Measurements from ENCODE around the gene METTL14.

The METTL14 gene

GRCh38 chr4:118711052-118711451, 25.9 kb downstream of the METTL14 start:
- Histone ChIP-seq H3K9me3 (no peaks in the 10 kb centered on the region), H3K27ac (no peak overlapping the region), H3K4me3 (no peak overlapping the region), H3K9ac (no peak overlapping the region), H3K27me3 (no peaks in the 10 kb centered on the region), H4K20me1 (no peaks in the 10 kb centered on the region; the same call in 1 of the 2 replicates), H3K36me3 (peaks cover 69% of the 10 kb centered on the region), H3K4me2 (no peak overlapping the region), H3K4me1 (no peaks in the 10 kb centered on the region)
- TF ChIP-seq Cebpa-rat (IDR thresholded peaks at IDR 0.05): no peak

- TF ChIP-seq Cebpa-rat (IDR thresholded peaks at IDR 0.05): no peak
- H3K27me3 ChIP-seq: no peaks in the 10 kb centered on the region
- H3K4me2 ChIP-seq: no peak overlapping the region
- H3K4me3 ChIP-seq: no peak overlapping the region
- peaks cover 51% of the 10 kb centered on the region for H3K36me3 ChIP-seq
- no peak overlapping the region for H3K27ac ChIP-seq
- H3K4me1 ChIP-seq: no peaks in the 10 kb centered on the region
- H3K9me3 ChIP-seq: no peaks in the 10 kb centered on the region
- no peaks in the 10 kb centered on the region for H4K20me1 ChIP-seq
- H3K9ac ChIP-seq: no peak overlapping the region
These were observed 27.7 kb downstream of the METTL14 start for GRCh38 chr4:118712872-118713271.

- Histone ChIP-seq H3K4me3 (no peak overlapping the region), H3K36me3 (peaks cover 35% of the 10 kb centered on the region), H3K27me3 (no peaks in the 10 kb centered on the region), H3K9me3 (no peaks in the 10 kb centered on the region), H3K27ac (no peak overlapping the region), H3K4me2 (no peak overlapping the region), H4K20me1 (no peaks in the 10 kb centered on the region), H3K4me1 (no peaks in the 10 kb centered on the region), H3K9ac (no peak overlapping the region)
- TF ChIP-seq Cebpa-rat (IDR thresholded peaks at IDR 0.05): no peak
These were observed 29.5 kb downstream of the METTL14 start for GRCh38 chr4:118714682-118715081.

- Histone ChIP-seq H3K9me3 (no peaks in the 10 kb centered on the region), H4K20me1 (no peaks in the 10 kb centered on the region), H3K27ac (no peak overlapping the region), H3K4me1 (no peaks in the 10 kb centered on the region), H3K36me3 (peaks cover 25% of the 10 kb centered on the region), H3K27me3 (no peaks in the 10 kb centered on the region), H3K9ac (no peak overlapping the region), H3K4me3 (no peak overlapping the region), H3K4me2 (no peak overlapping the region)
- no peak for TF ChIP-seq Cebpa-rat (IDR thresholded peaks at IDR 0.05)
These were observed 31.1 kb downstream of the METTL14 start for GRCh38 chr4:118716304-118716703.

- Histone ChIP-seq H3K4me1 (no peaks in the 10 kb centered on the region), H3K4me3 (no peak overlapping the region), H3K9ac (no peak overlapping the region), H4K20me1 (no peaks in the 10 kb centered on the region), H3K4me2 (no peak overlapping the region), H3K9me3 (no peaks in the 10 kb centered on the region), H3K27me3 (no peaks in the 10 kb centered on the region), H3K36me3 (peaks cover 21% of the 10 kb centered on the region; the same call in 1 of the 2 replicates), H3K27ac (no peak overlapping the region)
- TF ChIP-seq Cebpa-rat (IDR thresholded peaks at IDR 0.05): no peak
These were observed 33.4 kb downstream of the METTL14 start for GRCh38 chr4:118718511-118719170.

GRCh38 chr4:118721752-118722151, 36.6 kb downstream of the METTL14 start:
- no peaks in the 10 kb centered on the region for H4K20me1 ChIP-seq
- no peak overlapping the region for H3K4me2 ChIP-seq
- H3K27me3 ChIP-seq: no peaks in the 10 kb centered on the region
- no peak overlapping the region for H3K27ac ChIP-seq
- TF ChIP-seq Cebpa-rat (IDR thresholded peaks at IDR 0.05): no peak
- H3K4me3 ChIP-seq: no peak overlapping the region
- H3K4me1 ChIP-seq: no peaks in the 10 kb centered on the region
- no peaks in the 10 kb centered on the region for H3K9me3 ChIP-seq
- peaks cover 42% of the 10 kb centered on the region for H3K36me3 ChIP-seq
- H3K9ac ChIP-seq: no peak overlapping the region

- Histone ChIP-seq H3K9me3 (no peaks in the 10 kb centered on the region), H3K9ac (no peak overlapping the region), H3K27ac (no peak overlapping the region), H3K4me1 (no peaks in the 10 kb centered on the region), H3K36me3 (peaks cover 53% of the 10 kb centered on the region), H3K4me3 (no peak overlapping the region), H3K27me3 (no peaks in the 10 kb centered on the region), H3K4me2 (no peak overlapping the region), H4K20me1 (no peaks in the 10 kb centered on the region)
- no peak for TF ChIP-seq Cebpa-rat (IDR thresholded peaks at IDR 0.05)
These were observed 38.2 kb downstream of the METTL14 start for GRCh38 chr4:118723369-118723768.

- no peak overlapping the region for H3K4me3 ChIP-seq
- no peaks in the 10 kb centered on the region for H3K27me3 ChIP-seq
- H3K9me3 ChIP-seq: no peaks in the 10 kb centered on the region
- no peaks in the 10 kb centered on the region for H4K20me1 ChIP-seq
- H3K27ac ChIP-seq: no peak overlapping the region
- H3K4me1 ChIP-seq: no peaks in the 10 kb centered on the region
- no peak overlapping the region for H3K9ac ChIP-seq
- no peak overlapping the region for H3K4me2 ChIP-seq
- H3K36me3 ChIP-seq: peaks cover 63% of the 10 kb centered on the region
- TF ChIP-seq Cebpa-rat (IDR thresholded peaks at IDR 0.05): no peak
These were observed 42.2 kb downstream of the METTL14 start for GRCh38 chr4:118727360-118727759.

GRCh38 chr4:118729287-118730286, 44.4 kb downstream of the METTL14 start:
- no peaks in the 10 kb centered on the region for H3K4me1 ChIP-seq
- no peak overlapping the region for H3K9ac ChIP-seq
- H3K27me3 ChIP-seq: no peaks in the 10 kb centered on the region
- no peak overlapping the region for H3K4me3 ChIP-seq
- H3K9me3 ChIP-seq: no peaks in the 10 kb centered on the region
- H3K4me2 ChIP-seq: no peak overlapping the region
- peaks cover 69% of the 10 kb centered on the region for H3K36me3 ChIP-seq
- no peak overlapping the region for H3K27ac ChIP-seq
- TF ChIP-seq Cebpa-rat (IDR thresholded peaks at IDR 0.05): no peak
- no peaks in the 10 kb centered on the region for H4K20me1 ChIP-seq

GRCh38 chr4:118730683-118731082, 45.5 kb downstream of the METTL14 start:
- no peak for TF ChIP-seq Cebpa-rat (IDR thresholded peaks at IDR 0.05)
- Histone ChIP-seq H3K4me1 (no peaks in the 10 kb centered on the region), H3K27ac (no peak overlapping the region), H3K36me3 (peaks cover 60% of the 10 kb centered on the region), H4K20me1 (no peaks in the 10 kb centered on the region), H3K9me3 (no peaks in the 10 kb centered on the region), H3K9ac (no peak overlapping the region), H3K4me2 (no peak overlapping the region), H3K27me3 (no peaks in the 10 kb centered on the region), H3K4me3 (no peak overlapping the region)

Measured in BLaER1 (cell line).